K562 (cell line): ENCODE data around the gene PSORS1C1. TPM values are rescaled to one million over a fixed set of nuclear protein-coding genes. Genes with fewer than 3 reads are reported as not detected.

Experiments used
- ATAC-seq: fragments of 200-7000 bp; cut with Tn5 transposase; 3 replicates; pipeline ENCODE4 v1.9.1; 2020; ENCODE audit warnings: moderate library complexity
- BruUV-seq: library from RNA; stranded (reverse); fragments of 400-500 nt; replicated peaks from 2 replicates; lab custom pipeline; 2021; lab: Mats Ljungman, UMichigan
- CTCF ChIA-PET: fragments of 300-600 bp; formaldehyde crosslinking; extraction: SDS; loops from one replicate; lab custom pipeline; 2021; ENCODE audit warnings: low intra/inter-chr PET ratio; lab: Yijun Ruan, JAX
- POLR2A ChIA-PET: fragments of 300-600, 350-650 bp; sonication (Branson Sonifier 250); formaldehyde crosslinking; extraction: SDS; loops from one replicate; lab custom pipeline; 2021; ENCODE audit warnings: antibody characterized with exemption, inconsistent platforms; lab: Yijun Ruan, JAX
- DNase-seq, 4 experiments: peaks; one replicate each; pipeline versions ENCODE4 v3.0.0 to v3.0.0-alpha.2; 2011 to 2018; ENCODE audit warnings: low spot score in 3 of 4, mixed read lengths in 3 of 4; ENCODE audit errors: extremely low read depth in 1 of 4
- FAIRE-seq: peaks from 2 replicates; lab custom pipeline; 2011; peaks lifted over from hg19 to GRCh38; lab: Jason Lieb, UNC
- H2AFZ ChIP-seq: 2 replicates; pipeline ENCODE4 v1.6.0; 2011; ENCODE audit warnings: low read depth, low read length, control low read depth, inconsistent platforms
- H3K27ac ChIP-seq: fragments of 200-600 bp; 3 replicates; pipeline ENCODE4 v1.8.0; 2011; ENCODE audit warnings: low read depth, mild to moderate bottlenecking, control low read depth, inconsistent platforms, low read length, moderate library complexity, mixed read lengths; ENCODE audit errors: extremely low read depth
- H3K27me3 ChIP-seq, 2 experiments: fragments of 300-600 bp in 1 of 2; 2 replicates in 1 of 2; 3 replicates in 1 of 2; pipeline versions ENCODE4 v1.6.0 to v1.8.0; 2011; ENCODE audit warnings: inconsistent platforms in 2 of 2, low read length in 2 of 2, mild to moderate bottlenecking in 1 of 2, mixed read lengths in 1 of 2, moderate library complexity in 1 of 2; ENCODE audit not compliant: control insufficient read depth in 2 of 2, insufficient read depth in 2 of 2
- H3K36me3 ChIP-seq: fragments of 300-600 bp; 3 replicates; pipeline ENCODE4 v1.8.0; 2011; ENCODE audit warnings: mild to moderate bottlenecking, low read length, inconsistent platforms; ENCODE audit not compliant: control insufficient read depth, insufficient read depth
- H3K4me1 ChIP-seq, 2 experiments: fragments of 200-600 bp in 1 of 2; replicated peaks in 1 of 2; 2 replicates in 1 of 2; 3 replicates in 1 of 2; pipeline versions ENCODE4 v1.5.1 to v1.8.0; 2011; ENCODE audit warnings: inconsistent platforms in 2 of 2, low read length in 2 of 2, mild to moderate bottlenecking in 1 of 2, mixed read lengths in 1 of 2, moderate library complexity in 1 of 2; ENCODE audit not compliant: control insufficient read depth in 2 of 2, insufficient read depth in 2 of 2
- H3K4me2 ChIP-seq: 2 replicates; pipeline ENCODE4 v1.6.1; 2011; ENCODE audit warnings: low read length, control low read depth, inconsistent platforms, mixed read lengths; ENCODE audit not compliant: insufficient read depth
- H3K4me3 ChIP-seq: fragments of 200-600 bp; sonication (generic), shearing (Covaris generic); 2 replicates; pipeline ENCODE4 v1.5.1; 2016; ENCODE audit warnings: control low read depth, inconsistent platforms
- H3K79me2 ChIP-seq: fragments of 200-600 bp; 3 replicates; pipeline ENCODE4 v1.8.0; 2011; ENCODE audit warnings: low read length, inconsistent platforms; ENCODE audit not compliant: control insufficient read depth, insufficient read depth
- H3K9ac ChIP-seq, 2 experiments: 2 replicates each; pipeline versions ENCODE4 v1.6.0 to v1.6.1; 2011; ENCODE audit warnings: low read depth in 2 of 2, low read length in 2 of 2, control low read depth in 1 of 2, inconsistent platforms in 1 of 2, mild to moderate bottlenecking in 1 of 2, mixed read lengths in 1 of 2; ENCODE audit not compliant: insufficient read depth in 1 of 2
- H3K9me1 ChIP-seq: one replicate; pipeline ENCODE4 v1.6.0; 2011; ENCODE audit warnings: inconsistent platforms, mild to moderate bottlenecking, low read length, moderate library complexity; ENCODE audit not compliant: control insufficient read depth, insufficient read depth
- H3K9me3 ChIP-seq: replicated peaks from 2 replicates; pipeline ENCODE4 v1.5.1; 2011; ENCODE audit warnings: low read depth, low read length, inconsistent platforms; ENCODE audit not compliant: control insufficient read depth, insufficient read depth
- H4K20me1 ChIP-seq: replicated peaks from 2 replicates; pipeline ENCODE4 v1.6.1; 2011; ENCODE audit warnings: low read length, inconsistent platforms, mixed read lengths; ENCODE audit not compliant: control insufficient read depth, insufficient read depth
- C11orf30 ChIP-seq: fragments of 450-650 bp; IDR thresholded peaks from 2 replicates; pipeline ENCODE4 v1.6.1; 2016; ENCODE audit warnings: low read depth, mild to moderate bottlenecking
- CCAR2 ChIP-seq: fragments of 200-400 bp; formaldehyde crosslinking; IDR thresholded peaks from 2 replicates; pipeline ENCODE4 v1.6.1; 2017; ENCODE audit warnings: mild to moderate bottlenecking, low read depth, low read length
- EP300 ChIP-seq: IDR thresholded peaks from 2 replicates; pipeline ENCODE4 v1.6.1; 2012; ENCODE audit warnings: low read length, improper control_type of control experiment
- FOXJ2 ChIP-seq: fragments of 200-800 bp; sonication (Bioruptor generic); IDR thresholded peaks from 2 replicates; pipeline ENCODE4 v1.6.1; 2016; ENCODE audit warnings: missing genetic modification characterization, missing compliant biosample characterization
- HDAC3 ChIP-seq: fragments of 450-650 bp; IDR thresholded peaks from 2 replicates; pipeline ENCODE4 v1.6.1; 2018; ENCODE audit warnings: borderline replicate concordance, mild to moderate bottlenecking, moderate library complexity; ENCODE audit not compliant: partially characterized antibody
- KDM1A ChIP-seq, 2 experiments: fragments of 450-650 bp; IDR thresholded peaks; 2 replicates each; pipeline ENCODE4 v1.6.1; 2016; ENCODE audit warnings: mild to moderate bottlenecking in 2 of 2
- LEF1 ChIP-seq: fragments of 450-650 bp; IDR thresholded peaks from 2 replicates; pipeline ENCODE4 v1.6.1; 2016; ENCODE audit warnings: mild to moderate bottlenecking
- NFE2 ChIP-seq: IDR thresholded peaks from 2 replicates; pipeline ENCODE4 v1.6.1; 2014; ENCODE audit warnings: antibody characterized with exemption, low read depth
- PPARD ChIP-seq: fragments of 250-450 bp; sonication (Bioruptor Pico); IDR thresholded peaks from 2 replicates; pipeline ENCODE4 v1.8.0; 2022; ENCODE audit warnings: inconsistent platforms, mild to moderate bottlenecking, moderate library complexity
- RAD21 ChIP-seq, 2 experiments: fragments of 250-450 bp in 1 of 2; fragments of 450-650 bp in 1 of 2; sonication (Bioruptor Pico) in 1 of 2; formaldehyde crosslinking in 1 of 2; IDR thresholded peaks in 1 of 2; conservative IDR thresholded peaks in 1 of 2; 2 replicates each; pipeline versions ENCODE4 v1.4.0 to v1.8.0; 2020 to 2022; ENCODE audit warnings: mild to moderate bottlenecking in 2 of 2, moderate library complexity in 1 of 2
- RBM22 ChIP-seq: fragments of 200-400 bp; formaldehyde crosslinking; IDR thresholded peaks from 2 replicates; pipeline ENCODE4 v1.6.1; 2018; ENCODE audit warnings: low read length, low read depth; ENCODE audit not compliant: poor library complexity, severe bottlenecking
- SMAD3 ChIP-seq: fragments of 450-650 bp; formaldehyde crosslinking; conservative IDR thresholded peaks from 2 replicates; pipeline ENCODE4 v1.4.0; 2020; ENCODE audit warnings: mild to moderate bottlenecking
- SMAD4 ChIP-seq: fragments of 250-450 bp; sonication (Bioruptor Pico); conservative IDR thresholded peaks from 2 replicates; pipeline ENCODE4 v1.8.0; 2021; ENCODE audit warnings: inconsistent platforms, mild to moderate bottlenecking, moderate library complexity
- XRCC4 ChIP-seq: IDR thresholded peaks from one replicate; pipeline ENCODE4 v1.6.1; 2011; ENCODE audit not compliant: insufficient read depth, insufficient read length; ENCODE audit errors: extremely low read depth
- ZNF764 ChIP-seq: fragments of 250-450 bp; sonication (Bioruptor Pico); IDR thresholded peaks from 2 replicates; pipeline ENCODE4 v1.4.0; 2020; ENCODE audit warnings: low read depth, mild to moderate bottlenecking, moderate library complexity
- WGBS: fragments of 100-300 bp; shearing (Covaris generic); methylation state at CpG from one replicate; pipeline ENCODE4 v1.1.6; 2016; ENCODE audit warnings: low coverage, mixed read lengths; ENCODE audit not compliant: insufficient coverage; ENCODE audit errors: missing lambda C conversion rate; 5-methylcytosine and 5-hydroxymethylcytosine counted together
- in situ Hi-C: fragments of 300-500 bp; cut with MboI; formaldehyde crosslinking; loops from 4 replicates; pipeline ENCODE4 v1.15.0; 2018; ENCODE audit warnings: inconsistent platforms, mixed read lengths
- intact Hi-C: fragments of 100-400 bp; cut with micrococcal nuclease; formaldehyde crosslinking; loops from 2 replicates; pipeline ENCODE4 v1.14.2; 2022
- polyA plus RNA-seq, 8 experiments: library from polyadenylated mRNA; depleted of rRNA in 4 of 8; stranded (reverse) in 5 of 8; unstranded in 3 of 8; fragments of >200 nt; fragmentation: Nextera tagmentation in 2 of 8; fragmentation: Illumina TruSeq in 1 of 8; extraction: Ambion mirVana in 2 of 8; extraction: Trizol in 1 of 8; gene quantifications; 2 replicates each; pipeline versions ENCODE4 v1.2.1 to v1.2.3, GENCODE V29; 2011 to 2014; ENCODE audit warnings: inconsistent platforms in 1 of 8, missing spikeins in 1 of 8
- total RNA-seq, 7 experiments: library from RNA; depleted of rRNA in 6 of 7; stranded (reverse); fragments of >200 nt in 6 of 7; fragmentation: Illumina TruSeq in 2 of 7; extraction: Trizol in 2 of 7; gene quantifications; 2 replicates each; pipeline versions ENCODE4 v1.2.1 to v1.2.3, GENCODE V29; 2011 to 2021; ENCODE audit warnings: low replicate concordance in 1 of 7
- TF ChIP-seq, protein P1 (sequence below): fragments of 450-650 bp; formaldehyde crosslinking; IDR thresholded peaks from 2 replicates; pipeline ENCODE4 v1.4.0; 2020; ENCODE audit warnings: mild to moderate bottlenecking, moderate library complexity
- TF ChIP-seq, protein P2 (sequence below): fragments of 200-800 bp; sonication (Bioruptor generic); IDR thresholded peaks from 2 replicates; pipeline ENCODE4 v1.6.1; 2017; ENCODE audit warnings: missing genetic modification characterization, missing compliant biosample characterization

Gene PSORS1C1
- total and polyA plus RNA-seq, 9 of the 15 experiments (the other 6 are each of a cell fraction or from before 2014, with no cell fraction given), result 0.11 TPM; not detected in 8

DNA sequence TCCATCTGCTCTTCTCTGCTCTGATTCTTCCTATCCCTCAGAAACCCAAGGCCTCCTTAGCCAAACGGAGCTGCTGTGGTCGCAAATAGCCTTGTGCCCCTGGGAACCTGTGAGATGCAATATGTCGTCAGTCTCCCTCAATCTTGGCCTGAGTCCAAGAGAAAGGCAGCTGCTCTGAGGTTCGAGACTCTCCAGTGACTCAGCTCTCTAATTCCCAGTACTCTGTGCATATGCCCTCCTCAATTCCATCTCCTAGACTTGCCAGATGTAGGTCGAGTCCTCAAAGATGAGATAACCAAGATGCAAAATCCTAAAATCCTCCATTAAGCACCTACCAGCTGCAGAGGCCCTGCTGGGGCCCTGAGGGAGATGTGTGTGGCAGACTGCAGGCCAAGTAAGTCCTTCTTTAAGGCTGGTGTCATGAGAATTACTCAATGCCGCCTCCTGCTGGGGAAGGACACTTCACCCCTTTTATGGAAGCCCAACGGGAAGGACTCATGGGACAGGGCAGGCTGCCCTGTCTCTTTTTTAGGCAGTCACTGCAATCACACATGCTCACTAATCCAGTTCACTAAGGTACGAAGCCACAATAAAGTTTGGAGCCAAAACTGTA is 30.8 kb upstream of the PSORS1C1 start (continued):
- TF ChIP-seq XRCC4, result no peak
- TF ChIP-seq EP300, result peak; percentile 39; the same call in 1 of the 2 replicates
- TF ChIP-seq HDAC3, result peak; percentile 41
- peak; percentile 86 for TF ChIP-seq ZNF764 (CRISPR knock-in tag)
- no peak; the same call in 1 of the 2 replicates for TF ChIP-seq SMAD4

DNA sequence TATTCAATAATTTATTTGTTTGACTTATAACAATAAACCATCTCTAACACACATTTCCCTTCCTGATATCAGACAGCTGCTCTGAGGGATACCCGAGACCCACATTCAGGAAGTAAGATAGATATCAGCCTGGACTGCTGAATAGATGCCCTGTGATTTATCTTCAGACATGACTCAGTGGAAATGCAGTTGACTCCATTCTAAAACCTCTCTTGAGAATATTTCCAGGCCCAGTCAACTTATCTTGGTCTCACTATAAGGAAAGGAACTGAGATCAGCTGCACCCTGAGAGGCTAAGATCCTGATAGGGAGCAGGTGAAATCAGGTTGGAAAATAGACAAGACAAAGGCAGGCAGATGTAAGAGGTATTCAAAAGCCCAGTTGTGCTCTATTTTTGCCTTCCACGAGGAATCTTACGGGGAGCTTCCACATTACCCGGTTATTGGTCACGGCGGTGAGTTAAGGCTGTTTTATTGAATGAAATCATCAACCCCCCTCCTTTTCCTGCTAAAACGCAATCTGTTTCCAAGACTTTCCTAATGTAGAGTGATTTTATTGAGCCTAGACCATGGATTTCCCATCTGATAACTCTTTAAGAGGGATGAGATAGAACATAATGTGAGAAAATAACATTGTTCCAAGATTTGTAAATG is 27.7 kb upstream of the PSORS1C1 start:
- H3K9ac ChIP-seq, result no peak overlapping the region
- intact Hi-C loops (loop anchor here (1.0 to 5.0 kb wide), 7 partner anchors 172 to 605 kb away; no protein-coding TSS in a partner anchor), in situ Hi-C loops (loop anchor here (5.0 to 10.0 kb wide), 2 partner anchors 412 to 605 kb away; partner anchors contain the start of gene DHX16)
- H3K27me3 ChIP-seq, result no peaks in the 10 kb centered on the region; a peak in 1 of 5 replicates
- H3K4me2 ChIP-seq, result peak overlapping the region; percentile 4; the same call in 1 of the 2 replicates
- H2AFZ ChIP-seq, result no peak overlapping the region
- ATAC-seq (peak; percentile 7; the same call in 1 of the 3 replicates), DNase-seq (peak in 2 of 4 experiments; percentile 42 to 47), FAIRE-seq (peak; percentile 48)
- BruUV-seq, result no TSS peak
- H4K20me1 ChIP-seq, result no peaks in the 10 kb centered on the region
- no peaks in the 10 kb centered on the region for H3K9me3 ChIP-seq
- H3K27ac ChIP-seq, result no peak overlapping the region
- CTCF ChIA-PET, result interaction anchor here (0.7 to 2.4 kb wide), 9 partner anchors 18 to 605 kb away, joined by 3 to 16 read pairs (median 5); partner anchors contain the start of gene VARS2
- H3K4me1 ChIP-seq, result peaks cover 8 to 20% of the 10 kb centered on the region in 2 experiments
- whole genome bisulfite sequencing, result 9% methylated on average over 7 of the region's 7 CpGs
- H3K36me3 ChIP-seq, result no peaks in the 10 kb centered on the region
- H3K79me2 ChIP-seq, result no peaks in the 10 kb centered on the region
- no peak overlapping the region for H3K4me3 ChIP-seq
- POLR2A ChIA-PET, result interaction anchor here (0.6 to 1.4 kb wide), 14 partner anchors 16 to 1310 kb away, joined by 3 to 6 read pairs (median 3); partner anchors contain the start of gene IER3
- no peaks in the 10 kb centered on the region for H3K9me1 ChIP-seq
- TF ChIP-seq CCAR2, result no peak
- no peak; the same call in 1 of the 2 replicates for TF ChIP-seq FOXJ2 (tag)
- 0 out of 2 replicates have a peak, but pooled peaks have one; percentile 10 for TF ChIP-seq LEF1
- TF ChIP-seq C11orf30, result peak; percentile 69
- TF ChIP-seq, protein P1, sequence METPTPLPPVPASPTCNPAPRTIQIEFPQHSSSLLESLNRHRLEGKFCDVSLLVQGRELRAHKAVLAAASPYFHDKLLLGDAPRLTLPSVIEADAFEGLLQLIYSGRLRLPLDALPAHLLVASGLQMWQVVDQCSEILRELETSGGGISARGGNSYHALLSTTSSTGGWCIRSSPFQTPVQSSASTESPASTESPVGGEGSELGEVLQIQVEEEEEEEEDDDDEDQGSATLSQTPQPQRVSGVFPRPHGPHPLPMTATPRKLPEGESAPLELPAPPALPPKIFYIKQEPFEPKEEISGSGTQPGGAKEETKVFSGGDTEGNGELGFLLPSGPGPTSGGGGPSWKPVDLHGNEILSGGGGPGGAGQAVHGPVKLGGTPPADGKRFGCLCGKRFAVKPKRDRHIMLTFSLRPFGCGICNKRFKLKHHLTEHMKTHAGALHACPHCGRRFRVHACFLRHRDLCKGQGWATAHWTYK (CRISPR knock-in tag), result 0 out of 2 replicates have a peak, but pooled peaks have one; percentile 37
- TF ChIP-seq, protein P2, sequence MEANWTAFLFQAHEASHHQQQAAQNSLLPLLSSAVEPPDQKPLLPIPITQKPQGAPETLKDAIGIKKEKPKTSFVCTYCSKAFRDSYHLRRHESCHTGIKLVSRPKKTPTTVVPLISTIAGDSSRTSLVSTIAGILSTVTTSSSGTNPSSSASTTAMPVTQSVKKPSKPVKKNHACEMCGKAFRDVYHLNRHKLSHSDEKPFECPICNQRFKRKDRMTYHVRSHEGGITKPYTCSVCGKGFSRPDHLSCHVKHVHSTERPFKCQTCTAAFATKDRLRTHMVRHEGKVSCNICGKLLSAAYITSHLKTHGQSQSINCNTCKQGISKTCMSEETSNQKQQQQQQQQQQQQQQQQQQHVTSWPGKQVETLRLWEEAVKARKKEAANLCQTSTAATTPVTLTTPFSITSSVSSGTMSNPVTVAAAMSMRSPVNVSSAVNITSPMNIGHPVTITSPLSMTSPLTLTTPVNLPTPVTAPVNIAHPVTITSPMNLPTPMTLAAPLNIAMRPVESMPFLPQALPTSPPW (CRISPR knock-in tag), result no peak
- peak; percentile 59 to 76; a peak in 3 of 4 replicates for TF ChIP-seq KDM1A (IDR thresholded peaks at IDR 0.05)
- TF ChIP-seq PPARD (CRISPR knock-in tag), result no peak
- TF ChIP-seq NFE2, result peak; percentile 88
- no peak for TF ChIP-seq RBM22
- TF ChIP-seq SMAD3 (CRISPR knock-in tag), result 0 out of 2 replicates have a peak, but pooled peaks have one; percentile 23
- TF ChIP-seq RAD21 (CRISPR knock-in tag; conservative IDR thresholded peaks at IDR 0.05 in 1 of 2, IDR thresholded peaks at IDR 0.05 in 1 of 2), result no peak
